SK-N-DZ (cell line): ENCODE results near the gene RBM4.
"Not testable (repeated sequence)": the region's sequence is repeated elsewhere in the genome, so short reads cannot be mapped to it uniquely, and the experiment has no call there.

ENCODE experiments used
- DNase-seq: peaks from one replicate; pipeline ENCODE4 v3.0.0-alpha.2; 2015; ENCODE audit warnings: low spot score

Gene RBM4

GRCh38 chr11:66616379-66617154, 21.9 kb upstream of the RBM4 start, which contains the start of gene RBM14:
Gene RBM14 (plus strand): TSS chr11:66616630. CDS start chr11:66616721, 91 bp downstream.
- DNase-seq = peak; percentile 100

GRCh38 chr11:66617155-66617834, 21.2 kb upstream of the RBM4 start:
- no peak for DNase-seq

- DNase-seq = no peak
These were observed 19.4 kb upstream of the RBM4 start for GRCh38 chr11:66619080-66619554.

GRCh38 chr11:66624450-66624849, 14.1 kb upstream of the RBM4 start:
- DNase-seq = no peak

GRCh38 chr11:66625041-66625751, 13.3 kb upstream of the RBM4 start:
- no peak for DNase-seq

GRCh38 chr11:66625752-66626149, 12.8 kb upstream of the RBM4 start:
- DNase-seq = no peak

GRCh38 chr11:66626382-66626781, 12.1 kb upstream of the RBM4 start:
- DNase-seq = no peak

GRCh38 chr11:66626926-66627325, 11.6 kb upstream of the RBM4 start:
- DNase-seq = no peak

GRCh38 chr11:66628061-66628603, 10.4 kb upstream of the RBM4 start:
- no peak for DNase-seq

GRCh38 chr11:66629356-66629755, 9.1 kb upstream of the RBM4 start:
- DNase-seq = no peak

- DNase-seq = no peak
These were observed 6.6 kb upstream of the RBM4 start for GRCh38 chr11:66631883-66632282.

- no peak for DNase-seq
These were observed 5.6 kb upstream of the RBM4 start for GRCh38 chr11:66632952-66633351.

- DNase-seq = no peak
These were observed 2.1 kb upstream of the RBM4 start for GRCh38 chr11:66636411-66636810.

GRCh38 chr11:66637557-66638176, 836 bp upstream of the RBM4 start:
- peak; percentile 18 for DNase-seq

- DNase-seq = peak; percentile 15
These were observed 737 bp downstream of the RBM4 start for GRCh38 chr11:66639066-66639813.

- not testable (repeated sequence) for DNase-seq
These were observed 1.4 kb downstream of the RBM4 start for GRCh38 chr11:66639814-66640340.

- DNase-seq = no peak
These were observed 3.3 kb downstream of the RBM4 start for GRCh38 chr11:66641834-66642233.

- DNase-seq = no peak
These were observed 5.4 kb downstream of the RBM4 start for GRCh38 chr11:66643745-66644437.

GRCh38 chr11:66646828-66647227, 8.3 kb downstream of the RBM4 start:
- no peak for DNase-seq

GRCh38 chr11:66649903-66650302, 11.4 kb downstream of the RBM4 start:
- no peak for DNase-seq
